GM19240 (cell line): ENCODE results near the gene CCDC110.

Source experiments
- DNase-seq: peaks from one replicate; pipeline ENCODE4 v3.0.0; 2011; ENCODE audit warnings: low spot score; ENCODE audit not compliant: insufficient read length

Gene CCDC110

DNA sequence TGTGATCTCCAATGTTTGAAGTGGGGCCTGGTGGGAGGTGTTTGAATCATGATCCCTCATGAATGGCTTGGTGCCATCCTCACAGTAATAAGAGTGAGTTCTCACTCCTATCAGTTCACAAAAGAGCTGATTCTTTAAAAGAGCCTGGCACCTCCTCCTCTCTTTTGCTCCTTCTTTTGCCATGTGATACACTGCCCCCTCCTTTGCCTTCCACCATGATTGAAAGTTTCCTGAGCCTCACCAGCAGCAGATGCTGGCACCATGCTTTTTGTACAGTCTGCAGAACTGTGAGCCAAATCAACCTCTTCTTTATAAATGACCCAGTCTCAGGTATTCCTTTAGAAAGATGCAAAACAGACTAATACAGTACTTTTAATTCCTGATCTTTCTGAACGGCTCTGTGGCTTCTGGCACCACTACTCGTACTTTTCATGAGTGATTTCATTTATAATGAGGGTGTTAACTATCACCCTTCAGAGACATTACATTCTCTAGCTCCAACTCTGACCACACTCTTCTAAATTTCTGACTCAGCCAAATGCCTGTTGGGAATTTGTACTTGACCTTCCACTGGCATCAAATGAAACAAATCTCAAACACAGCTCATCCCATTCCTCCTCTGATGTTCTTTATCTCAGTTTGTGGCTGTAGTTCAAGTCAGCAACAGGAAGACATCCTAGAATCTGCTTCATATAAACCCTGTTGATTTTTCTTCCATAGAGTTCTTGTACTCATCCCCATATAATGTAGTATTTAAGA lies 50.0 kb downstream of the CCDC110 start:
- no peak for DNase-seq

DNA sequence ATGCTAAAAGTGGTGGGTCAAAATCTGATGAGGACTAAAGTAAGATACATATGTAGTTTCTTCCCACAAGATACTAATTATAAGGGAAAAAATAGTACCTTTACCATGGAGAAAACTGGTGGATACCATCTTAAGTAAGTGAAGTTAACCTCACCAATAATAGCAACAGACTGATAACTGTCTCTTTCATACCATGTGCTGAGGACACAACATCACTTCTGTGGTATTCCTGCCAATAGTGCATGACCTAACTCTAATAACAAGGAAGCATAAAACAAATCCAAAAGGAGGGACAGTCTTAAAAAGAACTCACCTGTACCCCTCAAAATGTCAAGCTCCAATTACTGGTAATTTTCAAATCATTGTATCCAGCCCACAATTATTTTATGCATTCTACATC lies 54.6 kb downstream of the CCDC110 start:
- DNase-seq = no peak

DNA sequence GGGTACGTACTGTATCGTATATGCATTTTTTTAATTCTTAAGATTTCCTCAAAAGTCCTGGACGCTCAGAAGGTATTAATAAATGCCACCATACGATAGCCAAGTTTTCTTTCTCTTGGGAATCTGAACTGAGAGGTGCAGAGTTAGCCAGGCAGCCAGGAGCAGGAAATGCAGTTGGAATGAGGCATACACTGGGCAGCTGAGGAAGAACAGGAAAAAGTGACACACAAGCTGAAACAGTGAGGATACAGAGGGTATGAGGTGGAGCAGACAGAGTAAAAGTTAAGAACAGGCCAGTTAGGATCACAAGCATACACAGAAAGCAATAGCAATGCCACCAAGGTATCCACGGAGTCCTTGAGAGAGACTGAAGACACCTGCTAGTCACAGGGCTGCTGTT lies 59.1 kb downstream of the CCDC110 start:
- DNase-seq = no peak

DNA sequence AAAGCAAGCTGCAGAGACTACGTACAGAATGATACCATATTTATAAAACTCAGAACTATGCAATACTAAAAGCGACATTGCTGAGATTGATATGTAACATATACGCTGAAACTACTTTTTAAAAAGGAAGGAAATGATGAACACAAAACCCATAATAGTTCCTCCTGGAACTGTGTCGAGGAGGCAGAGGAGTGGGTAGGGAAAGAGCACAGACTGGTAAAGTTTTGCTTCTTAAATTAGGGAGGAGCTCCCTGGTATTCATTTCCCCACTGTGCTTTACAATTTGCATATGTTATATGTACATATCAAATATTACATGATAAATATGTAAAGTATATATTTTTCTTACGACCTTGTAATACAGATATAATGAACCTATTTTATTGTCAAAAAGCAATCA lies 59.7 kb downstream of the CCDC110 start:
- no peak for DNase-seq

DNA sequence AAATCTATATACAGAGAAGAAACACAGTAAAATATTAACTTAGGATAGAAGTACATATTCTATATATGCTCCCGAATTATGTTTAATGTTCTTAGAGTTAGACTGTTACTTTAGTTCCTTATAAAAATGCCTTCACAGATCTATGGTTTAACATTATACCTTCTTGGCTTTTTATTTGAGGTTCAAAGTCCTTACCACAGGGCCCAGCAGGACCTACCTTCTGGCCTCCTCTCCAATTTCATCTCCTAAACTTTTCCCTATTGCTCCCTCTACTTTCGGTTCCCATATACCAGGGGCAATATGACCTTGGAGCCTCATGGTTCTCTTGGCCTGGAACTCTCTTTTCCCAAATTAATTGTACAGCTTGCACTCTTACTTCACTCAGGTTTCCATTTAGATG lies 63.1 kb downstream of the CCDC110 start:
- DNase-seq = no peak

DNA sequence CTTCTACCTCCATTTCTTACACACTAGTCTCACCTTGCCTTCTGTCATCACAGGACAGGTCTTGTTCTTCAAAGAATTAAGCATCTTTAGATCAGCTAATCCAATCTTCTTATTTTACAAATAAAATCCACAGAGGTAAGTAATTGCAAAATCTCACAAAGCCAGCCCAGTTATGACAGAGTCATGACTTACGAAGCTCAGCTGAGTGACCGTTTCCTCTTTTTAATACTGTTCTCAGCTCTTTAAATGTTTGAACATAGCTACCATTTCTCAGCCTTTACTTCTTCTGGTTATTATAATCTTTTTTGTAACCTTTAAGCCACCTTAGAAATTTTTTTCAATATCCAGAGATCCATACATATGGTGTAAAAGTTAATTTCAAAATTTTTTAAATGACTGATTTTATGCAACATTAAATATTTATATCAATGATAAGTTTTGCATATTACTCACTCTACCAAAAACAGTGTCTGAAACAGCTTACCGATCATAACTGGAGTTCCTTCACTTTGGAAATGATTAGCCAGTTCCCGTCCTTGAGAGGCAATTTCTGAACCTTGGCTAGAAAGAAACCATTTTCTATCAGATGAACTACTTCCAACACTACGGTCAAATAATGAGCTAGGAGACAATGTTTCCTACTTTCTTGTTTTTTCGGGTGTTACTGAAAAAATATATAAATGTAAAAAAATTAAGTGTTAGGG lies 66.1 kb downstream of the CCDC110 start:
- DNase-seq = no peak

DNA sequence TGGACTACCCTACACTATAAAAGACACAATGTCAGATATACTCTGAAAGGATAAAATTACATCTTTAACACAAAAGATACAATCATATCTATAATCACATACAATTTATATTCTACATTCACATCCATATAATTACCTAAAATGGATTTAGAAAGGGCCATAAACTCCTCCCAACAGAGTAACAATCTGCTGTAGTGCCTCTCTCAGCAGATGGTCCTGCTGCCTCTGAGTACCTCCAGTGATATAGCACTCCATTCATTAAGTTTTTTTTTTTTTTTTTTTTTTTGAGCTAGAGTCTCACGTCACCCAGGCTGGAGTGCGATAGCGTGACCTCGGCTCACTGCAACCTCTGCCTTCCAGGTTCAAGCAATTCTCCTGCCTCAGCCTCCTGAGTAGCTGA lies 67.5 kb downstream of the CCDC110 start:
- no peak for DNase-seq

DNA sequence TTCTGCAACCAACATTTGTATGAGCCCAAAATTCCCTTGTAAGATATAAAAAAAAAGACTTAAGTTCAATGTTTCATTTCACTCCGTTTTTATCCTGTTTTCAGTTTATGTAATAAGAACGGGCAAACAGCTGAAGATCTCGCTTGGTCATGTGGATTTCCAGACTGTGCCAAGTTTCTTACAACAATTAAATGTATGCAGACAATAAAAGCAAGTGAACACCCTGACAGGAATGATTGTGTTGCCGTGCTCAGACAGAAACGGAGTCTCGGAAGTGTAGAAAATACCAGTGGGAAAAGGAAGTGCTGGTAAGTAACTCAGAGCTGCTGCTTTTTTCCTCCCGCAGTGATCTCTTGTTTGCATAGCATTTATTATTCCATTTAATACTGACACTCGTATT lies 72.1 kb downstream of the CCDC110 start:
- DNase-seq = no peak

DNA sequence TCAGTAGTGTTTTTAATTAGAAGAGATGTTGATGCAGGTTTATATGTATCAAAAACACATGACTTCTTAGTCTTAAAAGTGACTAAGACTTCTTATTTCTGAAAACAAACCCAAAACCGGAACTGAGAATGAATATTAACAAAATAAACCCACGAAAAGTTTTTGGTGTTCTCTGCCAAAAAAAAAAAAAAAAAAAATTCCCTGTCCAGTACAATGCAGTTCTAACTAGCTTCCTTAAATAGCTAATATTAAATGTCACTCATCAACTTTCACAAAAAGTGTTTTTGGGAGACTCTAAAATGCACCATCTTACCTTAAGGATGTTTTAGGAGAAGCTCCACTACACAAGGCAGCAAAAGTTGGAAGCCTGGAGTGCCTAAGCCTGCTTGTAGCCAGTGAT lies 72.9 kb downstream of the CCDC110 start:
- no peak for DNase-seq

DNA sequence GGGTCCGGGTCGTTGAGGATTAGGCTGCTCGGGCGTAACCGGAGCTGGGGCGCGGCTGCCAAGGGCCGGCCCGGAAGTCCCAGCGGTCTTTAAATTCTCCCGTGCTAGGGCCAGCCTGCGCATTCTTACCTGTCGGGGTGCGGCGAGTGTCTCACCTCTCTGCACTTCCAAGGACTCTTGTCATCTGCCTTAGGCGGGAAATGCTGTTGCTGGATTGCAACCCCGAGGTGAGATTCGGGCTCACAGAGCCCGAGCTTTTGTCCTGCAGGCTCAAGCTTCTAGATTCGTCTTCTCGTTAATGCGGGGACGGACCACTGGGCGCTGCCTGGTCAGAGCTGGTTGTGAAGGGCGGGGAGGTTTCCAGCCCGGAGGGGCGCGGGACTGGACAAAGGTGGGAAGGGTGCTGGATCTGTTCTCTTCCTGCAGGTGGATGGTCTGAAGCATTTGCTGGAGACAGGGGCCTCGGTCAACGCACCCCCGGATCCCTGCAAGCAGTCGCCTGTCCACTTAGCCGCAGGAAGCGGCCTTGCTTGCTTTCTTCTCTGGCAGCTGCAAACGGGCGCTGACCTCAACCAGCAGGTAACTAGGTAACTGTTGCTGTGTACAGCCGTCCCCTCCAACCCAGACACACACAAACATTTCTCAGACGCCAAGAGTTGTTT lies 74.7 kb downstream of the CCDC110 start, which contains the start of gene ANKRD37:
Gene ANKRD37 (plus strand): TSS at position 118 of the 662 bp plus-strand sequence. CDS start 83 bp downstream, at position 201.
- no peak for DNase-seq

DNA sequence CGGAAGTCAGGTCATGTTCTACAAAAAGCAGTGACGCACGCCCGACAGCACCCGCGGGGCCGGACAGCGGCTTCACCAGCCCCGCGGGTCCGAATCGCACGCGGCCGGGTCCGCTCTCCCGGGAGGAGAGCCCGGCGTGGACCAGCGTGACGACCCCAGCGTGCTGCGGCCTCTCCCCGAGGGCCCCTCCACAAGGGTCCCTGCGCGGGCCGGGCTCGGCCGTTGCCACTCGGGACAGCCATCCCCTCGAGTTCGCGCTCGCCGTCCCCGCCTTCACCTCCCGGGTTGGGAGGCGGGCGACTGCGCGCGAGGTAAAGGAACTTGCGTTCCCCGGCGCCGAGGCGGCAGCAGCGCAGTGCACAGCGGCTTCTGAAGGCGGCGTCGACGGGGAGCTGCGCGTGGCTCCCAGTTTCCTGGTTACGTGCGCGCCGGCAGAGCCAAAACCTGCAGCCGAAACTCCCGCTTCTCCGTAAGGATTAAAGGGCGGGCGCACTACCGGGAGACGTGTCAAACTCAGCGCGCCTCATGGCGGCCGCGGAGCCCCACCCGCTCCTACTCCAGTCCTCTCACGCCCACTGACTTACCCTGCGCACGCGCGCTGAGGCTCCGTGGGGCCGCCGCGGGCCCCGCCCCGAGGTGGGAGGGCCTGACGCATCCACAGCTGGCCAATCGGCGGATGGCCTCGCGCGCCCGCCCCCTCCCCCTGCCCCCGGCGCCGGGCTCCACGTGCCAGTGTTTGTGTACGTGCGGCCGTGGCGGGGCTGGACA lies 75.4 kb downstream of the CCDC110 start:
- DNase-seq = peak; percentile 76

DNA sequence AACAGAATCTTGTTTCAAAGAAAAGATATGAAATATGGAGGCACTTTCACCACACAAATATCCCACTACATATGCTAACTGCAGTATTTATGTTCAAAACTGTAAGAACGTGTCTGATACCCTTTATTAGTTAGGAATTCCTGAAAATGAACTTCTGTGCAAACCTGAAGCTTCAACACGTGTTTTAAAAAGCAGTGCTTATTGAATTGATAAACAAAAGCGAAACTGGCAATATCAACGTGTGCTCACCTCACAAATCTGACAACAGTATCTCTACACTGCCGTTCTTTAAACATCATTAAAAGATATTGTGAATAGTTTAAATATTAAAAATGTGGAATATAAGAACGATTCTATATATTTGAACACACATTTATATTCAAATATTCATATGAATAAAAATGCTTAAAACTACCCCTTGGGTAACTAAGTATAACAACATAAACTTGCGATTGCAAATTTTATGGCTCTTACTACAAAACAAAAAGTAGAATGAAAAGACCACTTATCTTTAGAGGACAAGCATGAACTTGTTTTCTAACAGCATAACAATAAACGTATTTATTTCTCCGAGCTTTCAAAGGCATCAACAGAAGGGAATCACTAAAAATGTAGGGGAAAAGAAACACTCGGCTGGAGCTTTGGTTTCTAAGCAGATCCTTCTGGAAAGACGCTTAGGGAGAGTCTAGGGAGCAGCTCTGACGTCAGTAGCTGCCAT lies 76.1 kb downstream of the CCDC110 start, which contains the start of gene LRP2BP:
Gene LRP2BP (minus strand): TSS at position 687 of the 718 bp plus-strand sequence. CDS start 17,738 bp downstream, outside the sequence.
- DNase-seq = no peak
